ENCODE data around the gene HSPA4. TPM values are rescaled to one million over a fixed set of nuclear protein-coding genes. Genes with fewer than 3 reads are reported as not detected.

The HSPA4 gene
- total and polyA plus RNA-seq, 7 donors = 41.2 to 154 (median 108) TPM

- H3K36me3 ChIP-seq (ENCODE audit: insufficient read depth in 1 of 2, low read depth in 1 of 2) = no peaks in the 10 kb centered on the region
- intact Hi-C loops (cut with DNase I) = loop anchor here (10.0 kb wide), 3 partner anchors 137 to 497 kb away; partner anchors contain the start of gene FSTL4 (in 1 of the 2)
- TF ChIP-seq, protein P1, sequence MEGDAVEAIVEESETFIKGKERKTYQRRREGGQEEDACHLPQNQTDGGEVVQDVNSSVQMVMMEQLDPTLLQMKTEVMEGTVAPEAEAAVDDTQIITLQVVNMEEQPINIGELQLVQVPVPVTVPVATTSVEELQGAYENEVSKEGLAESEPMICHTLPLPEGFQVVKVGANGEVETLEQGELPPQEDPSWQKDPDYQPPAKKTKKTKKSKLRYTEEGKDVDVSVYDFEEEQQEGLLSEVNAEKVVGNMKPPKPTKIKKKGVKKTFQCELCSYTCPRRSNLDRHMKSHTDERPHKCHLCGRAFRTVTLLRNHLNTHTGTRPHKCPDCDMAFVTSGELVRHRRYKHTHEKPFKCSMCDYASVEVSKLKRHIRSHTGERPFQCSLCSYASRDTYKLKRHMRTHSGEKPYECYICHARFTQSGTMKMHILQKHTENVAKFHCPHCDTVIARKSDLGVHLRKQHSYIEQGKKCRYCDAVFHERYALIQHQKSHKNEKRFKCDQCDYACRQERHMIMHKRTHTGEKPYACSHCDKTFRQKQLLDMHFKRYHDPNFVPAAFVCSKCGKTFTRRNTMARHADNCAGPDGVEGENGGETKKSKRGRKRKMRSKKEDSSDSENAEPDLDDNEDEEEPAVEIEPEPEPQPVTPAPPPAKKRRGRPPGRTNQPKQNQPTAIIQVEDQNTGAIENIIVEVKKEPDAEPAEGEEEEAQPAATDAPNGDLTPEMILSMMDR (IDR thresholded peaks at IDR 0.05) = no peak
- H3K4me1 ChIP-seq = peaks cover 68% of the 10 kb centered on the region
- WGBS, 3 donors = 59 to 69% (median 63%) methylated on average over 10 of the region's 10 CpGs
- no peak for DNase-seq
- H3K27me3 ChIP-seq (ENCODE audit: insufficient read depth in 3 of 3, low read length in 2 of 3) = no peaks in the 10 kb centered on the region
- ATAC-seq = no peak
- no peak overlapping the region for H3K4me3 ChIP-seq
- no peaks in the 10 kb centered on the region for H3K9me3 ChIP-seq
- peak overlapping the region; percentile 52 for H3K27ac ChIP-seq
Measured at GRCh38 chr5:133117166-133117911, 65.5 kb downstream of the HSPA4 start.

GRCh38 chr5:133117912-133118445, 66.2 kb downstream of the HSPA4 start:
- DNase-seq (no peak), ATAC-seq (no peak)
- no peaks in the 10 kb centered on the region for H3K36me3 ChIP-seq (ENCODE audit: insufficient read depth in 1 of 2, low read depth in 1 of 2)
- peak overlapping the region; percentile 88 for H3K27ac ChIP-seq
- no peaks in the 10 kb centered on the region for H3K9me3 ChIP-seq
- H3K4me3 ChIP-seq = no peak overlapping the region
- H3K27me3 ChIP-seq (ENCODE audit: insufficient read depth in 3 of 3, low read length in 2 of 3) = no peaks in the 10 kb centered on the region
- H3K4me1 ChIP-seq = peaks cover 70% of the 10 kb centered on the region
- 88 to 90% (median 90%) methylated on average over 9 of the region's 9 CpGs for WGBS, 3 donors
- TF ChIP-seq, protein P1 (IDR thresholded peaks at IDR 0.05) = no peak
- intact Hi-C loops (cut with DNase I) = loop anchor here (2.0 to 10.0 kb wide), 4 partner anchors 131 to 497 kb away; partner anchors contain the start of gene FSTL4 (in 1 of the 2)

DNA sequence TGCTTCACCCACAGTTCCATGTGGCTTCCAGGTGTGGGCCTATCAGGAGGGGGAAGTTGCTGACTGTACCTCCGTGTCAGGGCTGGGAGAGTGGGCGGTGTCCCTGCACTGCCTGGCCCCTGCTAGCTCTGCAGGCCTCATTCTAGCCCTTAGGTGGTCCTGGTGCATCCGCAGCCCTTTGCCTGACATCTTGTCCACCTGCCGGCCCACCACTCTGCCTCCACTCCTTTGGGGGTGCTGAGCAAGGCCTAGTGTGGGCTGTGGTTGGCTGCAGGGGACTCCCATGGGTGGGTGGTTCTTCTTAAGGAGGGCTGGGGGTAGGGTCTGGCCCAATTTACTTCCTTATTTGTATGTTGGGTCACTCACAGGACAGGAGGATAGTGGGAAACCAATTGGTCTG, 66.9 kb downstream of the HSPA4 start:
- intact Hi-C loops (cut with DNase I) = loop anchor here (2.0 to 10.0 kb wide), 4 partner anchors 130 to 496 kb away; partner anchors contain the start of gene FSTL4 (in 1 of the 2)
- WGBS, 3 donors = 95 to 98% (median 98%) methylated on average over 4 of the region's 4 CpGs

DNA sequence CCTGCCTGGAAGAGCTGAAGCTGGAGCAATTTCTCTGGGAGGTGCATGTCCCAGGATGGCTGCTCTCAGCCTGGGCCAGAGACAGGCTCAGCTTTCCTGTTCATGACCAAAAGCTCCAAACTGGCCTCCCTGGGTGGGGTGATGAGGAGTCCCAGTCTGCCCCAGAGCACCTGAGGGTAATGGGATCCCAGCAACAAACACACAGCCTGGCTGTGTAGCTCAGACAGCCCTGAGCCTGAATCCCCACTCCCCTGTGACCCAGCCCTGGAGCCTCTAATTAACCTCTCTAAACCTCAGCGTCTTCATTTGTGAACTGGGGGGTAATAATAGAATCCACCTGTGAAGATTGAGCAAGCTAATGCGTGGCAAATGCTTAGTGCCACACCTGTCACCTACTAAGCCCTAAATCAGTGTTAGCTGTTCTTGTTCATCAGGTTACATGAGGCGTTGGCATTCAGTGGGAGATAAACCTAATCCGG, 67.5 kb downstream of the HSPA4 start:
- no peak overlapping the region for H3K4me3 ChIP-seq
- ATAC-seq = peak; percentile 82 to 87 (median 84)
- intact Hi-C loops (cut with DNase I) = loop anchor here (2.0 to 10.0 kb wide), 4 partner anchors 130 to 496 kb away; partner anchors contain the start of gene FSTL4 (in 1 of the 2)
- peak overlapping the region; percentile 88 for H3K27ac ChIP-seq
- no peaks in the 10 kb centered on the region for H3K9me3 ChIP-seq
- peaks cover 67% of the 10 kb centered on the region for H3K4me1 ChIP-seq
- no peaks in the 10 kb centered on the region for H3K27me3 ChIP-seq (ENCODE audit: insufficient read depth in 3 of 3, low read length in 2 of 3)
- WGBS, 3 donors = 26 to 33% (median 28%) methylated on average over 4 of the region's 4 CpGs
- H3K36me3 ChIP-seq (ENCODE audit: insufficient read depth in 1 of 2, low read depth in 1 of 2) = no peaks in the 10 kb centered on the region
- DNase-seq = peak in 1 of 2 donors; percentile 78
- TF ChIP-seq, protein P1 (IDR thresholded peaks at IDR 0.05) = no peak

More for the DNA sequence above, 66.9 kb downstream of the HSPA4 start:
- Histone ChIP-seq H3K9me3 (no peaks in the 10 kb centered on the region), H3K27ac (peak overlapping the region; percentile 88), H3K4me1 (peaks cover 67% of the 10 kb centered on the region), H3K27me3 (ENCODE audit: insufficient read depth in 3 of 3, low read length in 2 of 3) (no peaks in the 10 kb centered on the region), H3K4me3 (no peak overlapping the region), H3K36me3 (ENCODE audit: insufficient read depth in 1 of 2, low read depth in 1 of 2) (no peaks in the 10 kb centered on the region)
- DNase-seq = no peak
- ATAC-seq = peak in 1 of 4 donors; percentile 2
- TF ChIP-seq, protein P1 (IDR thresholded peaks at IDR 0.05) = no peak

Data from psoas muscle (tissue), 8 donors.